Measurements from ENCODE around the gene PNPLA1.

The PNPLA1 gene

DNA sequence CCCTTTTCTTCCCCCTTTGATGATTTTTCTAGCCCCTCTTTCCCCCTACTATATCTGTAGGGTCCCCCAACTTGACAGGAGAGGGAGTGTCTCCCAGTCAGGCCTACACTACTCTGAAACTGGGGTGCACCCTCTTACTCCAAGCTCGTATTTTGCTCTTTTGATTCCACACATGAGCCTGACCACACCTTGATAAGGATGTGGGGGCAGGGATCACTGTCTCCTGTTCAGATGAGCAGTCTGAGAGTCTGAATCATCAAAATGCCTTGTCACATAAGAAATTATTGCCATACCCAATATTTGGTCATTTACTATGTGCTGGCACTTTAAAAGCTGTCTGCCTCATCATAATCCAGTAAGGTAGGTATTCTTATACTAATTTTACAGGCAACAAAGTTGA lies 15.9 kb downstream of the PNPLA1 start:
- no peak for DNase-seq

DNA sequence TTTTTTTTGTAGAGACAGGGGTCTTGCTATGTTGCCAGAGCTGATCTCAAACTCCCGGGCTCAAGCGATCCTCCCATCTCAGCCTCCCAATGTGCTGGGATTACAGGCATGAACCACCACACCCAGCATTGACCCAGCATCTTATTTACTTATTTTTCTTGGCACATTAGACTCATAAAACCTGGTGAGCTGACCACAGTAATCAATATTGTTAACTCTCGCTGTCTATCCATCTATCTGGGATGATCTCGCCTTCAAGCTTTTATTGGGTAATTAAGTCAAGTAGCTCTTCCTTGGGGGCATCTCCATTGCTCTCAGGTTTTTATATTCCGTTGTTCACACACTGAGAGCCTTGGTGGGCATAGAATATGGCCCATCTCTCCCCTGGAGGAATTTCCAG lies 17.0 kb downstream of the PNPLA1 start:
- DNase-seq = no peak

GRCh38 chr6:36289281-36289878 lies 19.5 kb downstream of the PNPLA1 start:
- no peak for DNase-seq

DNA sequence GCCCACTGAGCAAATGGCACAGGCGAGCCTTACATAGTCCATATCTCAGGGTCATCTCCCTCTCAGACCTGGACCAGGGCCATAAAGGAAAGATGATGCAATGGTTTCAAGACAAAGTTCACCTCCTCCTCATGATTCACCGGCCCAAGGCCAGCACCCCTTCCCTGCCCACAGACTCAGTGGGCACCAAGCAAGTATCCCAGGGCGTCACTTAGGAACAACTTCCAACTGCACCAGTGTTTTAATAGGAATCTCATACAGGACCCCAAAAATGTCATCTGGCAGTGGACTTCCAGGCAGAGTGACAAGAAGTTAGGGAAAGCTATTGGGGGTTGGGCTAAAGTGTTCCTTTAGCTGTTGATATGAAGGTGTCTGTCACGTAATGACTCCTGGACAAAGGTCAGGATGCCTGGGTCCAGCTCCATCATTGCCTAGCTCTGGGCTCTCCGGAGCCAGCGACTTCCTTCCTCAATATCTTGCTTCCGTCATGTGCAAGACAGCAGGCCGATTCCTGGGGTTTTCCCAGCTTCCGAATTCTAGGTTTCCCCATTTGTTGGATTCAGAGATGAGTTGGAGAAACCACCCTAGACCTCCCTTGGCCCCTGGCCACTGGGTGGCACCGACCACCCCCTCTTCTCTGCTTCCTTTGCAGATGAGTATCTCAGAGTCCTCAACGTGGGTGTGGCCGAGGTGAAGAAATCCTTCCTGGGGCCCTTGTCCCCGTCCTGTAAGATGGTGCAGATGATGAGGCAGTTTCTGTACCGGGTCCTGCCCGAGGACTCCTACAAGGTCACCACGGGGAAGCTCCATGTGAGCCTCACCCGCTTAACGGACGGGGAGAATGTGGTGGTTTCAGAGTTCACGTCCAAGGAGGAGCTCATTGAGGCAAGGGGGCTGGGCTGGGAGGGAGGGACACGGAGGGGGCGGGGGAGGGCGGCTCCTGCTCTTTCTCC lies 21.1 kb downstream of the PNPLA1 start:
- no peak for DNase-seq

GRCh38 chr6:36292170-36292569 lies 22.3 kb downstream of the PNPLA1 start:
- DNase-seq = no peak

DNA sequence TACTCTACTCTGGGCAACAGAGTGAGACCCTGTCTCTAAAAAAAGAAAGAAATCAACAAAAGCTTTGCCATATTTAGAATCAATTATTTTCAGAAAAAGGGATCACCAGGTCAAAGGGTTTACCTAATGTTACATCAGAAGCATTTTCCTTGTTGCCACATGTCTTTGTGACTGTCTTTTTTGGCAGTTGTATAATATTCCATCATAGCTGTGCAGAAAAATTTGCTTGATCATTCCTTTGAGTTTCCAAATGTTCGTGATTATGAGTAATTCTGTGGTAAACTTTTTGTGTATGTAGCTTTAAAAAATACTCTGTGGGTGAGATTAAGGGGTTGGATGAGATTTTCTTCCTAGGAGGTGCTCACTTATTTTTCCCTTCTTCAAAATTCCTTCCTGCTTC lies 26.4 kb downstream of the PNPLA1 start:
- DNase-seq = no peak

- no peak for DNase-seq
Observed at GRCh38 chr6:36297051-36297450, 27.2 kb downstream of the PNPLA1 start.

- DNase-seq = no peak
Observed at GRCh38 chr6:36297511-36297910, 27.7 kb downstream of the PNPLA1 start.

- no peak for DNase-seq
Observed at GRCh38 chr6:36298027-36298426, 28.2 kb downstream of the PNPLA1 start.

DNA sequence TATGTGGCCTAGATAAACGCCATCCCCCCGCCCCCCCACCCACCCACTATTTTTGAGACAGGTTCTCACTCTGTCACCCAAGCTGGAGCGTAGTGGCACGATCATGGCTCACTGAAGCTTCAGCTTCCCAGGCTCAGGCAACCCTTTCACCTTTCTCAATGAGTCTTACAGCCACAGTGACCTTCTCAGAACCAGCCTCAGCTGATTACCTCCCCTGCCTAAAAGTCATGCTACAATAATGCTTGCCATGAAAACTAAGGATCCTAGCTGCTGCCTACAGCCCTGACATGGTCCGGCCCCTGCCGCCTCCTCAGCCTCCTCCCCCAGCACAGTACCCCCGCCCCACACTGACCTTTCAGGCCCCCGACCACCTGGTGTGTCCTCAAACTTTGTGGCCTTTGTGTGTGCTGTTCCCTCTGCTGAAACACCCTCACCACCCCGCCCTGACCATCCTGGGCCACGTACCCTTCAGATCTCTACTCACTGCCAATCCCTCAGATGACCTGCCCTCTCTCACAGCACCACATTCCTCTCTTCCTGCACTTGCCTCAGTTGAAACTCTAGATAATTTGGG lies 31.3 kb downstream of the PNPLA1 start:
- DNase-seq = no peak

DNA sequence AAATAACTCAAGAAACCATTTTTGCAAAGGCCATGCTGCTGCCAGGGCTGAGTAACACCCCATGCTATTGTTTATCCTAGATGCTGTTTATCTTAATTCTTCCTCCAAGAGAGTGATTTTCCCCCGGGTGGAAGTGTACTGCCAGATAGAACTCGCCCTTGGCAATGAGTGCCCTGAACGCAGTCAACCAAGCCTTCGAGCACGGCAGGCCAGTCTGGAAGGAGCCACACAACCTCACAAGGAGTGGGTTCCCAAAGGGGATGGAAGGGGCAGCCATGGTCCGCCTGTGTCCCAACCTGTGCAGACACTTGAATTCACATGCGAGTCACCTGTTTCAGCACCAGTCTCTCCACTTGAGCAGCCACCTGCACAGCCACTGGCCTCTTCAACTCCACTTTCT lies 31.9 kb downstream of the PNPLA1 start:
- no peak for DNase-seq

DNA sequence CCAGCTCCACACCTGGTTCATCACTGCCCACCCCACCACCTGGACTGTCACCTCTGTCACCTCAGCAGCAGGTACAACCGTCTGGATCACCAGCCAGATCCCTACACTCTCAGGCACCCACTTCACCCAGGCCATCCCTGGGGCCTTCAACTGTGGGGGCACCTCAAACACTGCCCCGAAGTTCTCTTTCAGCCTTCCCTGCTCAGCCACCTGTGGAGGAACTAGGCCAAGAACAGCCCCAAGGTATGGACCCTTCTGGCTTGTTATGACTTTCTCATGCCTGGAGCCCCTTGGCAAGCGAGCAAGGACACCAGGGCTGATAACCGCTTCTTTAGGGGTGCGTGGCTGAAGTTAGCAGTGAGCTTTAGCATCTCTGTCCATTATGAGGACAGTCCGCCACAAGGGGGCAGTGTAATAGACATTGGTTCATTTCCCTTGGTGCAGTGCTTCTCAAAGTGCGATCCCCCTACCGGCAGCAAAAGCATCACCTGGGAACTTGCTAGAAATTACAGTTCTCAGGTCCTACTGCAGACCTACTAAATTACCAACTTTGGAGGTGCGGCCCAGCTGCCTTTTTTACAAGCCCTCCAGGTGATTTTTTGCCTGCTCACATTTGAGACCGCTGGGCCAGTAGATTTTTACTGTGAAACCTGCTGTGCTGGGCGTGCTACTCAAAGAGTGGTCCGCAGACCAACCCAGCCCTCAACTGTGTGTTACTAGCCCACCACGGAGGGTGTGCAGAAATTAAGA lies 32.5 kb downstream of the PNPLA1 start:
- DNase-seq = peak; percentile 90

DNA sequence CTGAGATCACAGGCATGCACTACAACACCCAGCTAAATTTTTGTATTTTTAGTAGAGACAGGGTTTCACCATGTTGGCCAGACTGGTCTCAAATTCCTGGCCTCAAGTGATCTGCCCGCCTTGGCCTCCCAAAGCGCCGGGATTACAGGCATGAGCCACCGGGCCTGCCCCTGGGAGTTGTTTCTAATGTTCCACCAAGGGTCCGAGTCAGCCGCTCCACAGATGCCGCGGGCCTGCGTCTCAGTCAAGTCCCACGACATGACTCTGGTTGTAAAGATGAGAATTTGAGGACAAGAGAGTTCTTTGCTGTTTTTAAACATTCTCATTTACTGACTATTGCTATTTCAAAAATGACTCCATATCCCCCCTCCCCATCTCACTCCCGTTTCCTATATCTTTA lies 36.0 kb downstream of the PNPLA1 start:
- DNase-seq = no peak

DNA sequence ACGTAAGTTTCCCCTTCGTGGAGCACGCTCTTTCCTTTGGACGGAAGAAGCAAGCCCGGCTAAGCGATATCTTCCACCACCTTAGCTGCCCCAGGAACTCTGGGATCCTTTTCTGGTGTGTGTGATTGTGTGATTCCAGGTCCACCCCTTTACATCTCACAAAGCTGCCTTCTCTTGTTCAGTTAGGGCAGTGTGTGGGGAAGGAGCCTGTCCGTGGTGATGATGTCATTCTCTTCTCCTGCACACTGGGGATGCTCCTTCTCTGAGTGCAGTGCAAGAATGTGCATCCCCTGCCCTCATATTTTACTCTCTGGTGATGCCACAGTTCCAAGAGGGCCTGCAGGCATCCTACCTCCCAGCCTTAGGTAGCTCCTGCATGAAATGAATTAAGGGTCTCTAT lies 36.5 kb downstream of the PNPLA1 start:
- no peak for DNase-seq

DNA sequence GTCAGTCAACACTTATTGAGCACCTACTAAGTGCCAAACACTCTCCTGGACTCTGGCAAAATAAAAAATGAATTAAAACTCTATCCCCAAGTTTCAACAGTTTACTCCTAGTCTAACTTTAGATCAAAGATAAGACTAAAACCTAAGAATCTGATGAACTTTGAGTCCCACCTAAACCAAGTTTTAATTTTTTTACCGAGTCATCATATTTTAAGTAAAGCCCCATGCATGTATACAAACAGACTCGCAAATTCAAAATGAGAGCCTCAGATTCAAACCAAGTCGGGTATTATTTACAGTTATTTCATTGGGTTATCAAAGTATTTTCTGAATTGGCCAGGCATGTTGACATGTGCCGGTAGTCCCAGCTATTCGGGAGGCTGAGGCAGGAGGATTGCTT lies 38.7 kb downstream of the PNPLA1 start:
- no peak for DNase-seq

DNA sequence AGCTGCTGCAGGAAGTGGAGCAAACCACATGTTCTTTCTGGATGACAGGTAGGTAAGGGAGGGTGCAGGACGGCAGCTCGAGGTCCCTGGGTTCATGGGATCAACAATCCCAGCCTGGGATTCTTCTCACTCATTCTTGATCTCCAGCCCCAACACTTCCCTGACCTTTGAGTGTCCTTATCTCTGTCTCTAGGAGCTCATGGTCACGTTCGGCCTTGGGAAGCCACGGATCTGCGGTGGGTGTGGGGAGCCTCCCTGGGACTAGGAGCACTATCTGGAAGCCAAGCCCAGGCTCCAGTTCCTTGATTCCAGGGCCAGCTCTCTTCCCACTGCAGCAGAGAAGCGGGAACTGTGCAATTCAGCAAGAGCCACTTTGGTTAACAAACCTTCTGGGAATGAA lies 39.3 kb downstream of the PNPLA1 start:
- no peak for DNase-seq

GRCh38 chr6:36309900-36310299 lies 40.0 kb downstream of the PNPLA1 start:
- DNase-seq = no peak

- DNase-seq = no peak
Observed at GRCh38 chr6:36312854-36313648, 43.2 kb downstream of the PNPLA1 start.

GRCh38 chr6:36313649-36313936 lies 43.7 kb downstream of the PNPLA1 start:
- DNase-seq = no peak

DNA sequence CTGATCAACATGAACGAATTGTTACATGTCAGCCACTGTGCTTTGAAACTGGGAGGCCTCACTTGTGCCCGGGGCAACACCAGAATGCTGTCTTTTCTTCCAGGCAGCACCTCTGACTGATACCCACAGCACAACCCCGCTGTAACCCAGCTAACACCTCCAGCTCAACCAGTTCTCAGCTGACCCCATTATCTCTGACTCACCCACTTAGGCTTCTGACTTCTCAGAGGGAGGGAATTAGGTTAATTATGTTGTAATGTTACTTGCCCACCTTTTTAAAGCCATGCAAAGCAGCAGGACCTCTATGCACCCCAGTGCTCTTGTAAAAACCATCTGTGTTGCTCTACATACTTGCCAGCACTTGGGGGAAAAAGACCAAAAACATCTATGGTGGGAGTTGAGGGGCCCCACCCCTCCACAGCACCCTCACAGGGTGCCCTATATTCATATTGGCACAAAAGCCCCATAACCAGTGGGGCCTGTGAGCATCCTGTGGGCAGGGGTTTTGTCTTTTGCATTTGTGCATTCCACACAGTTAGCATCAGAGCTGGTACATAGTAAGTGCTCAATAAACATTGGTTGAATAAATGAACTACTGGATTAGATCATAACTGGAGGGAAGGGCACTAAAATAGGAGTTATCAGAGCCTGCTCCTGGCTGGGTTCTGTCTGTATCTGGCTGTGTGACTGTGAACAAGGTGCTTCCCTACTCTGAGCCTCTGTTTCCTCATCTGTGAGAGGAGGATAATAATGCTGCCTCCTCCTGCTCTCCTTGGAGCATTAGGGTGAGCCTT lies 44.6 kb downstream of the PNPLA1 start:
- peak; percentile 41 for DNase-seq

- DNase-seq = no peak
Observed at GRCh38 chr6:36315921-36316320, 46.1 kb downstream of the PNPLA1 start.

- no peak for DNase-seq
Observed at GRCh38 chr6:36317623-36318022, 47.8 kb downstream of the PNPLA1 start.
